MM.1S (cell line): ENCODE results near the gene RNASEH2A.
"Not testable (repeated sequence)": the region's sequence is repeated elsewhere in the genome, so short reads cannot be mapped to it uniquely, and the experiment has no call there.

Source experiments
- CTCF ChIP-seq: fragments of 300-600 bp; sonication (generic); IDR thresholded peaks from 2 replicates; pipeline ENCODE4 v1.5.1; 2016; ENCODE audit warnings: antibody characterized with exemption, low read length, mixed read lengths
- EZH2 ChIP-seq: fragments of 300-600 bp; sonication (generic); optimal IDR thresholded peaks from 2 replicates; pipeline ENCODE3; 2017; ENCODE audit warnings: low read depth, mild to moderate bottlenecking, antibody characterized with exemption, low read length, mixed read lengths
- EZH2phosphoT487 ChIP-seq: fragments of 300-600 bp; sonication (generic); IDR thresholded peaks from 2 replicates; pipeline ENCODE4 v1.6.1; 2018; ENCODE audit warnings: antibody characterized with exemption, low read length

- TF ChIP-seq CTCF, EZH2, EZH2phosphoT487: not testable (repeated sequence)
Observed at GRCh38 chr19:12817810-12818209, 11.4 kb downstream of the RNASEH2A start.
